GM23338 (cell line): ENCODE results near the gene NAPSA.

Experiments
- CTCF ChIP-seq, 2 experiments: fragments of 200-600 bp in 1 of 2; sonication (generic) in 1 of 2; conservative IDR thresholded peaks; 2 replicates each; pipeline versions ENCODE4 v1.5.1 to v1.6.1; 2016 to 2017; ENCODE audit warnings: antibody characterized with exemption in 2 of 2, low read depth in 2 of 2, mild to moderate bottlenecking in 2 of 2, moderate library complexity in 1 of 2
- EZH2 ChIP-seq: fragments of 200-600 bp; sonication (generic); IDR thresholded peaks from one replicate; pipeline ENCODE4 v1.8.0; 2017; ENCODE audit warnings: antibody characterized with exemption, mild to moderate bottlenecking, low read depth; ENCODE audit not compliant: unreplicated experiment

GRCh38 chr19:50313812-50314536, 51.5 kb downstream of the NAPSA start:
- no peak for TF ChIP-seq EZH2
- peak; percentile 35 to 54; a peak in 3 of 4 replicates for TF ChIP-seq CTCF (conservative IDR thresholded peaks at IDR 0.05; ENCODE audit: low read depth in 2 of 2)
